Stimulated activated CD8-positive, alpha-beta memory T cell treated with anti-CD3 and anti-CD28 coated beads, Interleukin-7, amount 100 ng/mL, for 24 hours (primary cell): ENCODE data around the gene CFAP61.
"Not testable (repeated sequence)": the region's sequence is repeated elsewhere in the genome, so short reads cannot be mapped to it uniquely, and the experiment has no call there.

ENCODE experiments used
- DNase-seq: peaks from one replicate; pipeline ENCODE4 v3.0.0-alpha.2; 2020; ENCODE audit warnings: low read depth

The CFAP61 gene

DNA sequence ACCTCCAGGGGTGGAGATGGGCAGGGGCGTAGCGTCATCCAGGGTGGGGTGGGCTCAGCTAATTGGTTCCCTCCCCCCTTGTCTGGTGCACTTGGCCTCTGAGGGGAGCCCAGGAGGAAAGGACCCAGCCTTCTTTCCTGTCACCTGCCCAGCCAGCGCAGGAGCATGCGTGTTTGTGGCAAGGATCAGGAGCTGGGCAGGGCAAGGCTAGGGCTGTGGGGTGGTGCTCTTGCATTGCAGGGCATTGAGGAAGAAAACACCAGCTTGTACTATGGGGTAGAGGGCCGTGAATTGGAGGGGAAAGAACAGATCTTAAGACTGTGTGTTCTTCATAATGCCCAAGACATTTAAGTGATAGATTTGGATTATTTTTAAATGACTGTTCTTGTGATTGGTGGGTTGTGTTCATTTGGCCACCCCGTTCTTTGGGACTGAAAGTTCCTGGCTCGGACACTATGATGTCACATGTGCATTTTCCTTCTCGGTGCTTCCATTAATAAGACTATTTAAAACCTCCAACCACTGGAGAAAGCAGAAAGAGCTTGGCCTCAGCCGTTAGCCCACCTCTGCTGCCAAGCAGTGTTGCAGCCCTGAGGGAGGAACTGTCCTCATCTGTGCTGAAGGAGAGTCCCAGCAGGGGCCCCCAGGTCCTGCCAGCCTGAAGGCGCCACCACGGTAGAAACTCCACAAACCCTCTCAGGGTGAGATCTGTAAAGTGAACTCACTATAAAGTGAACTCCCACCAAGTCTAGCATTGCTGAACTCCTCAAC lies 179.4 kb downstream of the CFAP61 start:
- no peak for DNase-seq

- DNase-seq = no peak
These were observed 180.7 kb downstream of the CFAP61 start for GRCh38 chr20:20233041-20233514.

- DNase-seq = no peak
These were observed 183.3 kb downstream of the CFAP61 start for GRCh38 chr20:20235681-20236080.

GRCh38 chr20:20237093-20237959 lies 185.0 kb downstream of the CFAP61 start:
- no peak for DNase-seq

- no peak for DNase-seq
These were observed 189.6 kb downstream of the CFAP61 start for GRCh38 chr20:20241976-20242375.

GRCh38 chr20:20244384-20244783 lies 192.1 kb downstream of the CFAP61 start:
- DNase-seq = not testable (repeated sequence)

- no peak for DNase-seq
These were observed 194.8 kb downstream of the CFAP61 start for GRCh38 chr20:20246996-20247633.

DNA sequence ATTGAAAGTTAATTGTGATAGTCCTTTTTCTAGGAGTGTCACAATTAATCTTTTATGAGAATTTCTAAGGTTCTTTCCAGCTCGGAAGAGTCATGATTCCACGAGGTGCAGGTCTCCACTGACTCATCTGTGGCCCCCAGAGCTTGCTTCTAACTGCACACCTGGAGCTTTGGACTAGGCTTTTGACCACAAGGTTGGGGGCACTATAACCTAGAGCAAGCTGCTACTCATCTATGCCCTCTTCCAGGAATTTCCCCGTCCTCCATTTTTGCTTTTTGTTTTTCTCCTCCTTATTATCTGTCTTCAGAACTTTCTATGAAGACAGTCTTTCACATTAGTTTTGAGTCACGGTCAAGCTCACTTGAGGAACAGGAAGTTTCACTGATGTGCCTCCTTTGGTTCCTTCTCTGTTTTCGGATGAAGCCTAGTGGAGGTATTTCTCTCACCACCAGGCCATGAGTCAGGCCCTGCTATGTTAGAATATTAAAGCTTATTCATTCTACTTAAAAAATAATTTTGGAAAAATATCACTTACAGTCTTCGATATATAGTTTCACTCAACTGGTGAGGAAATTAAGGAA lies 196.4 kb downstream of the CFAP61 start:
- no peak for DNase-seq

DNA sequence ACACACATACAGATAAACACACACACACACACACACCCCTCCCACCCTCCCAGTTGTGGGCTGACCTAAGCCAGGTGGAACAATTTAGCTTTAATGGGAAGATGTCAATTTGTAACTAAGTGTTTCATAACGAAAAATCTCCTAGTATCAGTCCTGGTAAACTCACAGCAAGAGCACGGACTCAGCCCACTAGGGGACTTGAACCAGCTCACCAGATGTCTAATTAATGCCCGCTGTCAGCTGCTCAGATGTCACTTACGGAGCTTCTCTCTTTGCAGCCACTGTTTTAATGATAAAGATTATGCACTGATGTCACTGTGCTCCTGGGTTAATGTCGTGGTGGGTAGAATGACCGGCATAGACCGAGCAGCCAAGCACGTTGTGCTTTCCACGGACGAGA lies 199.0 kb downstream of the CFAP61 start:
- DNase-seq = no peak

DNA sequence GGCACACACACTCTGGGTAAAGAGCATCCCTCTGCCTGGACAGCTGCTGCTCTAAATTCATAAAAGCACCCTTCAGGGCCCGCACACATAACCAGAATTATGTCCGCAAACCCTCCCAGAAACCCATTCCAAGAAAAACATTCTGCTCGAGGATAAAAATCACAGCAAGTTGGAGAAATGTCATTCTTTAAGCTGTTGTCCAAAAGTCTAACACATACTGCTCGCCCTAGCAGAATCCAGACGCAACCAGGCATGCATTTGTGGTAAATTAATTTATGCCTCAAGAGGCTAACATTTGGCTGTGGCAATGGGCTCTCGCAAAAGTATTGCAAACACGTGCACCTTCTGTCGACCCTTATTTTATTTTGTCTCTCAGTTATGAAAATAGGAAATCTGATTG lies 199.5 kb downstream of the CFAP61 start:
- DNase-seq = no peak

GRCh38 chr20:20253039-20253743 lies 200.9 kb downstream of the CFAP61 start:
- DNase-seq = no peak

- no peak for DNase-seq
These were observed 201.5 kb downstream of the CFAP61 start for GRCh38 chr20:20253744-20254330.

GRCh38 chr20:20255099-20255498 lies 202.8 kb downstream of the CFAP61 start:
- DNase-seq = no peak

DNA sequence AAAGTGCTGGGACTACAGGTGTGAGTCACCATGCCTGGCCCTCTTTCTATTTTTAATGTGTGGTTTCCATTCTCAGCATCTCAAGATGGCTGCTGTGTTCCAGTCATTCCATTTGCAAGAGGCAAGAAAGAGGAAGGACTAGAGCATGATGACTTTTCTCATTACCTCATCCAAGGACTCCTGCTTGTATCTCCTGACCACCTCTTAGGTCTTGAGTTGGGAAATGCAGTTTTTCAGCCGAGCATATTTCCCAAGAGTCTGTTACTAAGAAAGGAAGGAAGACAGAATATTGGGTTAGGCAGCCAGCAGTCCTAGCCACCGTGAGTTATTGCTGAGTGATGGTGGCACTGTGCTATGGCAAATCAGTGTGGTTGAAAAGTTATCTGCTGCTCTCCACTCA lies 207.2 kb downstream of the CFAP61 start:
- no peak for DNase-seq

GRCh38 chr20:20261159-20261558 lies 208.8 kb downstream of the CFAP61 start:
- no peak for DNase-seq

DNA sequence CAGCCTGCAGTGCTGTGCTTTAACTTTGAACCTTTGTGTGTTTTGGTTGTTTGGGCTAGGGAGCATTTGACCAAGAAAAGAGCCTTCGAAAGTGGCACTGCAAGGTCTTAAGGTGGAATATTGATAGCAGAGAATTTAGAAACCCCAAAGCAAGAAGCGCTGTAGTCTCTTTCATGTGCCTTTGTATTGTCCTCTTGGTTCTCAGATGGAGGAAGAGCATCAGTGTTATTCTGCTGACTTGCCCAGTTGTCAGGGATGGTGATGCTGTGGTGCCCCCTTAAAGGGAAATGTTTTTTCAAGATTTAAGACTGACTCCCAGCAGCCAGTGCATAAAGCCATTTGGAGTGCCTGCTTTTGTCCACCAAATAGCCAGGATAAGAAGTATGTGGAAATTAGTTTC lies 212.9 kb downstream of the CFAP61 start:
- DNase-seq = no peak

DNA sequence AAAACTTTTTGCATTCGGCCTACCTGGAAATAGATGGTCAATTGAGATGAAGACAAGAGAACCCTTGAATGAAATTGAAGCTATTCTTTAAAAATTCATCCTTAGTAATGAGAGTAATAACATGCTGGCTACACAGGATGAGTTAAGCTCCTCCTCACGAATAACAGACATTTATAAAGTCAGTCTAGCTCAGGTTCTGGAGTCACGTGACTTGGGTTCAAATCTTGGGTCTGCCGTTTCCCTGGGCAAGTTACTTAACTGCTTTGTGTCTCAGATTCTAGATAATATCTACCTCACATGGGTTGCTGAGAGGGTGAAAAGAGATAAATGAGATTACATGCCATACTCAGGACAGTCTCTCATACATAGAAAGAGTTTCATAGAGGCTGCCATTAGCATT lies 214.2 kb downstream of the CFAP61 start:
- no peak for DNase-seq

DNA sequence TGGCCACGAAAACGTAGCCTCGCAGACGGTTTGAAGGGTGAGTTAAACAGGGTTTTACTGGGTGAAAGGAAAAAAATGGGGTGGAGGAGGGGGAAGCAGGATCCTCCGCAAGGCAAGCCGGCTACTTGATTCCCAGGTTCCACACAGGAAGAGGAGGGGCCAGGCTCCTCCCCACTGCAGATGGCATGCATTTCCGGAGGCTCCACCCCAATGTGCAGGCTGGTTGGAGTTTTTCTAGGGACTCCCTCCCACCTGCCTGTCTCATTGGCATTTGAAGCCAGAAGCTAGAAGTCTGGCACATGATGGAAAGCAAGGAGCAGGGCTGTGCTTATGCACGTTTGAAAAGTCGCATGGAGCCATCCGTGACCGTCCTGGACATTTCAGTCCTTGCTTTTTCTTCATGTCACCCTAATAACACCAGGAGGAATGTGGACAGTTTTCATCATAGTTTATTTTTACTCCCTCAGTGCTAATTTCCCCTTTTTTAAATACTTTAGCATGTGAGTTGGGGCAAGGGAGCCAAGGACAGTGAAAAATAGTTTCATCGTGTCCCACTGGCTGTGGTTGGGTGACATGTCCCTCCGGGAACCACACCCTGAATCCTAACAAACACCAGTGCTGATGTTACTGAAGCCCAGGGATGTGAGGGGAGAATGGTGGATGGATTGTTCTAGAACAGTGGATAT lies 215.5 kb downstream of the CFAP61 start:
- no peak for DNase-seq

- DNase-seq = no peak
These were observed 218.9 kb downstream of the CFAP61 start for GRCh38 chr20:20271271-20271670.

GRCh38 chr20:20272686-20273085 lies 220.4 kb downstream of the CFAP61 start:
- DNase-seq = no peak

- DNase-seq = no peak
These were observed 221.0 kb downstream of the CFAP61 start for GRCh38 chr20:20273286-20273685.
